Testis (tissue), 3 donors: ENCODE measurements around the gene LMX1A. TPM values are rescaled to one million over a fixed set of nuclear protein-coding genes. Genes with fewer than 3 reads are reported as not detected.

ENCODE experiments used
- DNase-seq: peaks from one replicate; pipeline ENCODE4 v3.0.0-alpha.2; 2019
- H3K27ac ChIP-seq, 2 donors: fragments of 200-600 bp; sonication (generic); one replicate each; pipeline ENCODE4 v1.5.1; 2019
- H3K27me3 ChIP-seq: fragments of 200-600 bp; sonication (generic); one replicate; pipeline ENCODE4 v1.5.1; 2019
- H3K36me3 ChIP-seq: fragments of 200-600 bp; sonication (generic); one replicate; pipeline ENCODE4 v1.5.1; 2017; ENCODE audit warnings: low read depth; ENCODE audit errors: missing control alignments
- H3K4me1 ChIP-seq: fragments of 200-600 bp; sonication (generic); one replicate; pipeline ENCODE4 v1.5.1; 2019
- H3K4me3 ChIP-seq, 2 donors: fragments of 200-600 bp; sonication (generic); one replicate each; pipeline ENCODE4 v1.5.1; 2017 to 2019
- H3K9me3 ChIP-seq: fragments of 200-600 bp; sonication (generic); one replicate; pipeline ENCODE4 v1.5.1; 2017
- POLR2A ChIP-seq: fragments of 450-650 bp; IDR thresholded peaks from one replicate; pipeline ENCODE4 v1.6.1; 2017; ENCODE audit warnings: antibody characterized with exemption, mild to moderate bottlenecking, moderate library complexity
- WGBS, 2 donors: methylation state at CpG; one replicate each; pipeline ENCODE4 v1.1.5; 2018; 5-methylcytosine and 5-hydroxymethylcytosine counted together
- intact Hi-C: fragments of 100-400 bp; cut with DNase I; formaldehyde crosslinking; loops from one replicate; pipeline ENCODE4 v1.15.1; 2023; ENCODE audit warnings: low total_unique reads
- polyA plus RNA-seq: library from polyadenylated mRNA; stranded (reverse); fragments of 350-450 nt; fragmentation: Illumina TruSeq; extraction: RNeasy Lipid Tissue Mini Kit (QIAGEN cat#74804); gene quantifications from one replicate; pipeline ENCODE4 v1.2.3, GENCODE V29; 2014; ENCODE audit warnings: low read depth, low replicate concordance; ENCODE audit not compliant: insufficient read depth
- total RNA-seq, 2 donors: library from RNA; depleted of rRNA; stranded (reverse); fragments of >200 nt; gene quantifications; one replicate each; pipeline ENCODE4 v1.2.3, GENCODE V29; 2016
- TF ChIP-seq, protein P1 (sequence below), 3 experiments: fragments of 450-650 bp in 2 of 3; fragments of 200-600 bp in 1 of 3; sonication (generic) in 1 of 3; IDR thresholded peaks; one replicate each; pipeline ENCODE4 v1.5.1; 2016 to 2019; ENCODE audit warnings: antibody characterized with exemption in 3 of 3, mild to moderate bottlenecking in 2 of 3, moderate library complexity in 1 of 3

The LMX1A gene
- total and polyA plus RNA-seq, 3 donors from 2014 or later, result 0.62 to 2.6 (median 0.94) TPM

- WGBS, 2 donors, result 0% methylated on average over 32 to 33 of the region's 33 CpGs
- TF ChIP-seq POLR2A, result no peak
- TF ChIP-seq, protein P1, sequence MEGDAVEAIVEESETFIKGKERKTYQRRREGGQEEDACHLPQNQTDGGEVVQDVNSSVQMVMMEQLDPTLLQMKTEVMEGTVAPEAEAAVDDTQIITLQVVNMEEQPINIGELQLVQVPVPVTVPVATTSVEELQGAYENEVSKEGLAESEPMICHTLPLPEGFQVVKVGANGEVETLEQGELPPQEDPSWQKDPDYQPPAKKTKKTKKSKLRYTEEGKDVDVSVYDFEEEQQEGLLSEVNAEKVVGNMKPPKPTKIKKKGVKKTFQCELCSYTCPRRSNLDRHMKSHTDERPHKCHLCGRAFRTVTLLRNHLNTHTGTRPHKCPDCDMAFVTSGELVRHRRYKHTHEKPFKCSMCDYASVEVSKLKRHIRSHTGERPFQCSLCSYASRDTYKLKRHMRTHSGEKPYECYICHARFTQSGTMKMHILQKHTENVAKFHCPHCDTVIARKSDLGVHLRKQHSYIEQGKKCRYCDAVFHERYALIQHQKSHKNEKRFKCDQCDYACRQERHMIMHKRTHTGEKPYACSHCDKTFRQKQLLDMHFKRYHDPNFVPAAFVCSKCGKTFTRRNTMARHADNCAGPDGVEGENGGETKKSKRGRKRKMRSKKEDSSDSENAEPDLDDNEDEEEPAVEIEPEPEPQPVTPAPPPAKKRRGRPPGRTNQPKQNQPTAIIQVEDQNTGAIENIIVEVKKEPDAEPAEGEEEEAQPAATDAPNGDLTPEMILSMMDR (IDR thresholded peaks at IDR 0.05), result no peak
- Histone ChIP-seq H3K4me3 (peak overlapping the region; percentile 41 to 57), H3K9me3 (no peaks in the 10 kb centered on the region), H3K36me3 (no peaks in the 10 kb centered on the region), H3K27me3 (no peaks in the 10 kb centered on the region), H3K27ac (no peak overlapping the region), H3K4me1 (no peaks in the 10 kb centered on the region)
- intact Hi-C loops, result no loop called here
- DNase-seq, result peak; percentile 22
Measured at GRCh38 chr1:165235777-165236291, 120.7 kb downstream of the LMX1A start.

GRCh38 chr1:165235155-165235776, 121.2 kb downstream of the LMX1A start:
- Histone ChIP-seq H3K27ac (no peak overlapping the region), H3K27me3 (no peaks in the 10 kb centered on the region), H3K4me3 (peak overlapping the region; percentile 41 to 57), H3K36me3 (no peaks in the 10 kb centered on the region), H3K9me3 (no peaks in the 10 kb centered on the region), H3K4me1 (no peaks in the 10 kb centered on the region)
- no peak for TF ChIP-seq POLR2A
- TF ChIP-seq, protein P1 (IDR thresholded peaks at IDR 0.05), result no peak
- intact Hi-C loops, result no loop called here
- peak; percentile 33 for DNase-seq
- 1 to 3% methylated on average over 32 to 56 of the region's 56 CpGs for WGBS, 2 donors

- intact Hi-C loops, result no loop called here
- no peaks in the 10 kb centered on the region for H3K27me3 ChIP-seq
- H3K27ac ChIP-seq, result no peak overlapping the region
- no peaks in the 10 kb centered on the region for H3K4me1 ChIP-seq
- H3K9me3 ChIP-seq, result no peaks in the 10 kb centered on the region
- WGBS, 2 donors, result 80 to 82% methylated on average over 4 of the region's 4 CpGs
- no peaks in the 10 kb centered on the region for H3K36me3 ChIP-seq
- no peak overlapping the region for H3K4me3 ChIP-seq
- no peak for DNase-seq
- TF ChIP-seq, protein P1 (IDR thresholded peaks at IDR 0.05), result no peak
- no peak for TF ChIP-seq POLR2A
Measured at GRCh38 chr1:165234149-165234548, 122.4 kb downstream of the LMX1A start.

GRCh38 chr1:165228676-165229075, 127.8 kb downstream of the LMX1A start:
- no peak for DNase-seq
- Histone ChIP-seq H3K36me3 (no peaks in the 10 kb centered on the region), H3K27me3 (no peaks in the 10 kb centered on the region), H3K4me1 (no peaks in the 10 kb centered on the region), H3K9me3 (no peaks in the 10 kb centered on the region), H3K4me3 (no peak overlapping the region), H3K27ac (no peak overlapping the region)
- TF ChIP-seq POLR2A, result no peak
- TF ChIP-seq, protein P1 (IDR thresholded peaks at IDR 0.05), result no peak
- 28 to 39% methylated on average over 2 of the region's 2 CpGs for WGBS, 2 donors
- intact Hi-C loops, result no loop called here
